ENCODE results near the gene SIGLEC5. TPM values are rescaled to one million over a fixed set of nuclear protein-coding genes. Genes with fewer than 3 reads are reported as not detected.

Gene SIGLEC5
- polyA plus RNA-seq, 1 experiment = not detected

DNA sequence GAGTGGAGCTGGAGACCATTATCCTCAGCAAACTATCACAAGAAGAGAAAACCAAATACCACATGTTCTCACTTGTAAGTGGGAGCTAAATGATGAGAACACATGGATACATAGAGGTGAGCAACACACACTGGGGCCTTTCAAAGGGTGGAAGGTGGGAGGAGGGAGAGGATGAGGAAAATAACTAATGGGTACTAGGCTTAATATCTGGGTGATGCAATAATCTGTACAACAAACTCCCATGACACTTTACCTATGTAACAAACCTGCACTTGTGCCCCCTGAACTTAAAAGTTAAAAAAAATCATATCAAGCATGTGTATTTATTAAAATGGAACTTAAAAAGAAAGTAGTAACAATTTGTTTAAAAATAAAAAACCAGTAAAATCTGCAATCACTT is 11.4 kb upstream of the SIGLEC5 start:
- TF ChIP-seq, protein P1, sequence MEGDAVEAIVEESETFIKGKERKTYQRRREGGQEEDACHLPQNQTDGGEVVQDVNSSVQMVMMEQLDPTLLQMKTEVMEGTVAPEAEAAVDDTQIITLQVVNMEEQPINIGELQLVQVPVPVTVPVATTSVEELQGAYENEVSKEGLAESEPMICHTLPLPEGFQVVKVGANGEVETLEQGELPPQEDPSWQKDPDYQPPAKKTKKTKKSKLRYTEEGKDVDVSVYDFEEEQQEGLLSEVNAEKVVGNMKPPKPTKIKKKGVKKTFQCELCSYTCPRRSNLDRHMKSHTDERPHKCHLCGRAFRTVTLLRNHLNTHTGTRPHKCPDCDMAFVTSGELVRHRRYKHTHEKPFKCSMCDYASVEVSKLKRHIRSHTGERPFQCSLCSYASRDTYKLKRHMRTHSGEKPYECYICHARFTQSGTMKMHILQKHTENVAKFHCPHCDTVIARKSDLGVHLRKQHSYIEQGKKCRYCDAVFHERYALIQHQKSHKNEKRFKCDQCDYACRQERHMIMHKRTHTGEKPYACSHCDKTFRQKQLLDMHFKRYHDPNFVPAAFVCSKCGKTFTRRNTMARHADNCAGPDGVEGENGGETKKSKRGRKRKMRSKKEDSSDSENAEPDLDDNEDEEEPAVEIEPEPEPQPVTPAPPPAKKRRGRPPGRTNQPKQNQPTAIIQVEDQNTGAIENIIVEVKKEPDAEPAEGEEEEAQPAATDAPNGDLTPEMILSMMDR (IDR thresholded peaks at IDR 0.05; ENCODE audit: low read depth, low read length) = no peak
- POLR2A ChIA-PET = no interaction called here
- Histone ChIP-seq H3K9me3 (ENCODE audit: control insufficient read depth, insufficient read depth, low read length) (peaks cover 4% of the 10 kb centered on the region; the same call in 1 of the 2 replicates), H3K27me3 (ENCODE audit: control insufficient read depth, insufficient read depth, low read length) (no peaks in the 10 kb centered on the region), H3K4me3 (ENCODE audit: low read depth, low read length) (no peak overlapping the region), H3K27ac (ENCODE audit: low read depth, low read length) (no peak overlapping the region)
- no peak for DNase-seq (ENCODE audit: low read depth, low spot score)
- CTCF ChIA-PET = interaction anchor here (1.6 kb wide), 1 partner anchor 15 kb away, joined by 8 read pairs; no protein-coding TSS in a partner anchor

DNA sequence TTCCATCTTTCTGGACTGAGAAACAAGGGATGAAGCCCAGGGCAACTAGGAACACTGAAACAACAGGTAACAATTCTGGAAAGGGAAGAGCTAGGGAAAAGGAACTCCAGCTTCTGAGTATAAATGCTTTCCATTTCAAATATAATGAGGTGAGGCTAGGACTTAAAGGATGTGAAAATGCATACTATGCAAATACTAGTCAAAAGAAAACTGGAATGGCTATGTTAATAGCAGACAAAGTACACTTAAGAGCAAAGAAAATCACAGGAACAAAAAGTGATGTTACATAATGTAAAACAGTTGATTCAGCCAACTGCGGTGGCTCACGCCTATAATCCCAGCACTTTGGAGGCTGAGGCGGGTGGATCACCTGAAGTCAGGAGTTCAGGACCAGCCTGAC is 10.2 kb upstream of the SIGLEC5 start:
- Histone ChIP-seq H3K27me3 (ENCODE audit: control insufficient read depth, insufficient read depth, low read length) (no peaks in the 10 kb centered on the region), H3K9me3 (ENCODE audit: control insufficient read depth, insufficient read depth, low read length) (peaks cover 4% of the 10 kb centered on the region; the same call in 1 of the 2 replicates), H3K4me3 (ENCODE audit: low read depth, low read length) (no peak overlapping the region), H3K27ac (ENCODE audit: low read depth, low read length) (no peak overlapping the region)
- no peak for DNase-seq (ENCODE audit: low read depth, low spot score)
- CTCF ChIA-PET = interaction anchor here (1.1 to 3.2 kb wide), 4 partner anchors 17 to 219 kb away, joined by 3 to 14 read pairs (median 6); no protein-coding TSS in a partner anchor
- POLR2A ChIA-PET = no interaction called here
- TF ChIP-seq, protein P1 (IDR thresholded peaks at IDR 0.05; ENCODE audit: low read depth, low read length) = no peak

DNA sequence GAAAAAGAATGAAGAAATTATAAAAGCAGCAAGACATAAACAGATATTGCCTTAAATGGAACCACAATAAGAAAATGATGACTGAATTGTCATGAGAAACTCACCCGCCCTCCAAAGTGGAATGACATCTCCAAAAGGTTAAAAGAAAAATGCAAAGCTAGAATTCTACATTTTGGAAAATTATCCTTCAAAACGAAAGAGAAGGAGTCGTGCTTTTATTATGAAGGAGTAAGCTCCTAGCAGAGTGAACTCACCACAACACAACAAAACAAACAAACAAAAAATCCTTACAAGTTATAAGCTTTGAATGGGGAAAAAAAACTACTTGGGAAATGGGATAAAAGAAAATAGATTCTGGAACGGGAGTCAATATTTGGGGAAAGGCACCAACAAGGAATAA is 9.7 kb upstream of the SIGLEC5 start:
- no peak for DNase-seq (ENCODE audit: low read depth, low spot score)
- POLR2A ChIA-PET = no interaction called here
- CTCF ChIA-PET = interaction anchor here (1.1 to 3.2 kb wide), 3 partner anchors 17 to 218 kb away, joined by 3 to 14 read pairs (median 4); no protein-coding TSS in a partner anchor

DNA sequence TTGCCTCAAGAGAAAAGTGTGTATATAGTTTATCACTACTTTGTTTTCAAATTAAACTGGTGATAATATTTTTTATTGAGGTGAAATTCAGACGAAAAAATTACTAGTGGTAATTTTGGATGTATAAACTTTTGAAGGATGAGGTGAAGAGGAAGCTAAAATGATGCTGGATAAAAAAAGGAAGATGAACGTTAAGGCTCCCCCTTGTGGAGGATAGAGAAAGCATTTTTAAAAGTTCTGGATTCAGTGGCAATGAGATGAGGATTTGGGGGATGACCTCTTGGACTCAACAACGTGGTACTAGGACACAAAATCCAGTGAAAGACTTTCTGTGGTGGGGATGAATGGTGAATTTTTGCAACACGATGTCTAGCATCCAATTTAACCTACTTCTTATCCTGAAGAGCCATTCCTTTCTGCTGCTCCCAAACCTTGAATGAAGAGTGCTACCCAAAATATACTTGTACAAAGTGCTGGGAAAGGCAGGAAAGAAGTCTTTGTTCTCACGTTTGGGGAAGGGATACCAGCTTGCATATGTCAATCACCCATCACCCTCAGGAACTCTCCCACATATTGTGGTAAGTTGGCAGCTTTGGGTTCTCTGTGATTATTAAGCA is 7.3 kb upstream of the SIGLEC5 start:
- H3K27ac ChIP-seq (ENCODE audit: low read depth, low read length) = no peak overlapping the region
- no peak overlapping the region for H3K4me3 ChIP-seq (ENCODE audit: low read depth, low read length)
- H3K9me3 ChIP-seq (ENCODE audit: control insufficient read depth, insufficient read depth, low read length) = peaks cover 4% of the 10 kb centered on the region; the same call in 1 of the 2 replicates
- POLR2A ChIA-PET = no interaction called here
- no peaks in the 10 kb centered on the region for H3K27me3 ChIP-seq (ENCODE audit: control insufficient read depth, insufficient read depth, low read length)
- TF ChIP-seq, protein P1 (IDR thresholded peaks at IDR 0.05; ENCODE audit: low read depth, low read length) = peak; percentile 40
- CTCF ChIA-PET = interaction anchor here (0.6 to 3.2 kb wide), 6 partner anchors 16 to 169 kb away, joined by 3 to 14 read pairs (median 4); no protein-coding TSS in a partner anchor
- no peak for DNase-seq (ENCODE audit: low read depth, low spot score)

More for the DNA sequence above, 9.7 kb upstream of the SIGLEC5 start:
- TF ChIP-seq, protein P1 (IDR thresholded peaks at IDR 0.05; ENCODE audit: low read depth, low read length) = no peak
- no peak overlapping the region for H3K4me3 ChIP-seq (ENCODE audit: low read depth, low read length)
- peaks cover 4% of the 10 kb centered on the region; the same call in 1 of the 2 replicates for H3K9me3 ChIP-seq (ENCODE audit: control insufficient read depth, insufficient read depth, low read length)
- no peaks in the 10 kb centered on the region for H3K27me3 ChIP-seq (ENCODE audit: control insufficient read depth, insufficient read depth, low read length)
- H3K27ac ChIP-seq (ENCODE audit: low read depth, low read length) = no peak overlapping the region

DNA sequence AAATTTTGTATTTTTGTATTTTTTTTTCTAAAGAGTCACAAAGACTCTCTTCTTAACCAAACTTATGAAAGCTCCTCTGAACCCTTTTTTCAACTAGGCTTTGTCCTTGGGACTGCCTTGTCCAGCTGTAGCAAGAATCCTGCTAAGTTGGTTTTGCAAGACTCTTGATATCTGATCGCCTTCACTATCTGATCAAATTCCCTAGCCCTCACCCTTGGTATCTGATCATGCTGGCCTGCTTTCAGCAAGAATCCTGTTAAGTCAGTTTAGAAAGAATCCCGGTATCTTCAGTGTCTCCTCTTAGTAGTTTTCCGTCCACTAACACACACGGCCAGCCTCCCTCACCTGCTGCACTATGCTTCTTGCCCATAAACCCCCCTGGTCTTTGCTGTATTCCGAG is 1.9 kb upstream of the SIGLEC5 start:
- TF ChIP-seq, protein P1 (IDR thresholded peaks at IDR 0.05; ENCODE audit: low read depth, low read length) = no peak
- H3K9me3 ChIP-seq (ENCODE audit: control insufficient read depth, insufficient read depth, low read length) = peaks cover 4% of the 10 kb centered on the region
- POLR2A ChIA-PET = no interaction called here

More for the DNA sequence above, 1.9 kb upstream of the SIGLEC5 start:
- no peak overlapping the region for H3K27ac ChIP-seq (ENCODE audit: low read depth, low read length)
- DNase-seq (ENCODE audit: low read depth, low spot score) = no peak
- no peaks in the 10 kb centered on the region for H3K27me3 ChIP-seq (ENCODE audit: control insufficient read depth, insufficient read depth, low read length)
- CTCF ChIA-PET = no interaction called here
- H3K4me3 ChIP-seq (ENCODE audit: low read depth, low read length) = no peak overlapping the region
